Measurements from ENCODE around the gene SMIM13.
"Not testable (repeated sequence)": the region's sequence is repeated elsewhere in the genome, so short reads cannot be mapped to it uniquely, and the experiment has no call there.

Gene SMIM13

GRCh38 chr6:11085758-11086435 is 7.7 kb upstream of the SMIM13 start:
- DNase-seq = no peak

- not testable (repeated sequence) for DNase-seq
These were observed 6.4 kb upstream of the SMIM13 start for GRCh38 chr6:11087141-11087812.

- DNase-seq = no peak
These were observed 3.9 kb upstream of the SMIM13 start for GRCh38 chr6:11089695-11090094.

GRCh38 chr6:11091141-11091540 is 2.5 kb upstream of the SMIM13 start:
- not testable (repeated sequence) for DNase-seq

- no peak for DNase-seq
These were observed 812 bp upstream of the SMIM13 start for GRCh38 chr6:11092668-11093375.

GRCh38 chr6:11093376-11093625 is 333 bp upstream of the SMIM13 start:
- no peak for DNase-seq

- DNase-seq = no peak
These were observed 797 bp downstream of the SMIM13 start for GRCh38 chr6:11094411-11094851.

GRCh38 chr6:11094941-11095340 is 1.3 kb downstream of the SMIM13 start:
- no peak for DNase-seq

- DNase-seq = no peak
These were observed 2.5 kb downstream of the SMIM13 start for GRCh38 chr6:11096109-11096508.

- DNase-seq = no peak
These were observed 3.8 kb downstream of the SMIM13 start for GRCh38 chr6:11097476-11097875.

- no peak for DNase-seq
These were observed 4.4 kb downstream of the SMIM13 start for GRCh38 chr6:11098004-11098403.

- DNase-seq = no peak
These were observed 7.8 kb downstream of the SMIM13 start for GRCh38 chr6:11101417-11101816.

- no peak for DNase-seq
These were observed 9.4 kb downstream of the SMIM13 start for GRCh38 chr6:11103065-11103464.

GRCh38 chr6:11108726-11109125 is 15.1 kb downstream of the SMIM13 start:
- no peak for DNase-seq

GRCh38 chr6:11110921-11111768 is 17.5 kb downstream of the SMIM13 start, which contains the start of gene ERVFRD-1:
Gene ERVFRD-1 (minus strand): TSS chr6:11111725. CDS start chr6:11105310, 6,415 bp downstream.
- DNase-seq = no peak

GRCh38 chr6:11111769-11112437 is 18.3 kb downstream of the SMIM13 start:
- DNase-seq = no peak

GRCh38 chr6:11113038-11113437 is 19.4 kb downstream of the SMIM13 start:
- no peak for DNase-seq

- not testable (repeated sequence) for DNase-seq
These were observed 22.3 kb downstream of the SMIM13 start for GRCh38 chr6:11115808-11116536.

GRCh38 chr6:11120271-11121005 is 26.8 kb downstream of the SMIM13 start:
- no peak for DNase-seq

- no peak for DNase-seq
These were observed 28.2 kb downstream of the SMIM13 start for GRCh38 chr6:11121851-11122250.

- no peak for DNase-seq
These were observed 28.7 kb downstream of the SMIM13 start for GRCh38 chr6:11122380-11122779.

Data from activated T-cell treated with anti-CD3 and anti-CD28 coated beads, Interleukin-2, amount 50 U/mL, for 1 hour (primary cell).